ENCODE data around the gene KRTAP5-7. TPM values are rescaled to one million over a fixed set of nuclear protein-coding genes. Genes with fewer than 3 reads are reported as not detected.

The KRTAP5-7 gene
- total and polyA plus RNA-seq, 2 of the 13 experiments (the other 11 are each of a cell fraction or from before 2014, with no cell fraction given) = 0.54 TPM; not detected in 1

DNA sequence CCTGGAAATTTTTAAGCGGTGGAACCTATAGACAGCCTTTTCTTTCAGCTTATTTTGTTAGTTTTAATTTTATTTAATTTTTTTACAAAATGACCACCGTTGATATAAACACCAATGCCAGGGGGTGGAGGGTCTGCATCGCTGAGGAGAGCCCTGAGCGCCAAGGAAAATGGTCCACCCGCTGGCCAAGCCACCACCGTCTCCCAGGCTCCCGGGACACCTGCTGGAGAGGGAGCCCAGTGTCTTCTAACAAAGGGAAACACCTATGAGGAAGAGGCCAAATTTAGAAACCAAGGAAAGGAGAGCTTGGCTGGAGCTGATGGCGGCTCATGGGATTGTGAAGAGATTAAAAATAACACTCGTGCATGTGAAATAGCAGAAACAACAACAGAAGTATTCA lies 10.5 kb downstream of the KRTAP5-7 start:
- Histone ChIP-seq H4K20me1 (ENCODE audit: insufficient read depth, low read length) (no peaks in the 10 kb centered on the region), H3K36me3 (replicated peaks in 1 of 2; ENCODE audit: control insufficient read depth in 1 of 2, insufficient read depth in 2 of 2, low read length in 2 of 2) (no peaks in the 10 kb centered on the region), H3K4me2 (ENCODE audit: low read depth, low read length) (no peak overlapping the region; the same call in 1 of the 2 replicates), H2AFZ (ENCODE audit: low read length) (no peak overlapping the region), H3K27me3 (ENCODE audit: control insufficient read depth in 1 of 2, insufficient read depth in 2 of 2, low read length in 2 of 2) (no peaks in the 10 kb centered on the region), H3K4me3 (replicated peaks in 1 of 3; ENCODE audit: insufficient read depth in 1 of 3, low read depth in 2 of 3, low read length in 3 of 3) (no peak overlapping the region), H3K9me3 (ENCODE audit: low read length) (no peaks in the 10 kb centered on the region), H3K79me2 (ENCODE audit: insufficient read depth, low read length) (no peaks in the 10 kb centered on the region), H3K9ac (ENCODE audit: insufficient read depth, low read depth, low read length) (no peak overlapping the region), H3K27ac (ENCODE audit: extremely low read length, insufficient read depth, low read length) (no peak overlapping the region), H3K4me1 (ENCODE audit: insufficient read depth, low read length) (peaks cover 96% of the 10 kb centered on the region)
- in situ Hi-C loops (cut with HindIII; ENCODE audit: extremely low pct_ligation_motif_present, low pct_unique_long_range_greater_than_20kb) = no loop called here
- no TSS peak for BruUV-seq (replicated peaks)
- DNase-seq (ENCODE audit: low spot score) (no peak), FAIRE-seq (no peak), ATAC-seq (no peak)
- ChIA-PET POLR2A (no interaction called here), CTCF (ENCODE audit: low intra/inter-chr PET ratio, low total read pairs) (no interaction called here)
- intact Hi-C loops (cut with micrococcal nuclease; ENCODE audit: unreplicated experiment) = no loop called here
- no peak for TF ChIP-seq ATF7 (IDR thresholded peaks at IDR 0.05)
- no peak for TF ChIP-seq ATF7 (CRISPR knock-in tag; IDR thresholded peaks at IDR 0.05)
- no peak for TF ChIP-seq POLR2A (IDR thresholded peaks at IDR 0.05; ENCODE audit: insufficient read depth in 1 of 2, low read depth in 2 of 2, low read length in 2 of 2)
- no peak for TF ChIP-seq TEAD3 (CRISPR knock-in tag; optimal IDR thresholded peaks at IDR 0.05; ENCODE audit: borderline replicate concordance)
- TF ChIP-seq, protein P1, sequence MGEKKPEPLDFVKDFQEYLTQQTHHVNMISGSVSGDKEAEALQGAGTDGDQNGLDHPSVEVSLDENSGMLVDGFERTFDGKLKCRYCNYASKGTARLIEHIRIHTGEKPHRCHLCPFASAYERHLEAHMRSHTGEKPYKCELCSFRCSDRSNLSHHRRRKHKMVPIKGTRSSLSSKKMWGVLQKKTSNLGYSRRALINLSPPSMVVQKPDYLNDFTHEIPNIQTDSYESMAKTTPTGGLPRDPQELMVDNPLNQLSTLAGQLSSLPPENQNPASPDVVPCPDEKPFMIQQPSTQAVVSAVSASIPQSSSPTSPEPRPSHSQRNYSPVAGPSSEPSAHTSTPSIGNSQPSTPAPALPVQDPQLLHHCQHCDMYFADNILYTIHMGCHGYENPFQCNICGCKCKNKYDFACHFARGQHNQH (CRISPR knock-in tag; IDR thresholded peaks at IDR 0.05) = no peak
- no peak for TF ChIP-seq TCF7 (IDR thresholded peaks at IDR 0.05; ENCODE audit: low read depth)
- TF ChIP-seq ZBTB38 (CRISPR knock-in tag; IDR thresholded peaks at IDR 0.05) = peak; percentile 32; the same call in 1 of the 2 replicates
- no peak for TF ChIP-seq NFKBIZ (CRISPR knock-in tag; IDR thresholded peaks at IDR 0.05)
- TF ChIP-seq, protein P2, sequence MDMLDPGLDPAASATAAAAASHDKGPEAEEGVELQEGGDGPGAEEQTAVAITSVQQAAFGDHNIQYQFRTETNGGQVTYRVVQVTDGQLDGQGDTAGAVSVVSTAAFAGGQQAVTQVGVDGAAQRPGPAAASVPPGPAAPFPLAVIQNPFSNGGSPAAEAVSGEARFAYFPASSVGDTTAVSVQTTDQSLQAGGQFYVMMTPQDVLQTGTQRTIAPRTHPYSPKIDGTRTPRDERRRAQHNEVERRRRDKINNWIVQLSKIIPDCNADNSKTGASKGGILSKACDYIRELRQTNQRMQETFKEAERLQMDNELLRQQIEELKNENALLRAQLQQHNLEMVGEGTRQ (IDR thresholded peaks at IDR 0.05; ENCODE audit: low read depth, low read length) = no peak
- TF ChIP-seq, protein P2 (CRISPR knock-in tag; IDR thresholded peaks at IDR 0.05; ENCODE audit: borderline replicate concordance) = no peak
- TF ChIP-seq, protein P3, sequence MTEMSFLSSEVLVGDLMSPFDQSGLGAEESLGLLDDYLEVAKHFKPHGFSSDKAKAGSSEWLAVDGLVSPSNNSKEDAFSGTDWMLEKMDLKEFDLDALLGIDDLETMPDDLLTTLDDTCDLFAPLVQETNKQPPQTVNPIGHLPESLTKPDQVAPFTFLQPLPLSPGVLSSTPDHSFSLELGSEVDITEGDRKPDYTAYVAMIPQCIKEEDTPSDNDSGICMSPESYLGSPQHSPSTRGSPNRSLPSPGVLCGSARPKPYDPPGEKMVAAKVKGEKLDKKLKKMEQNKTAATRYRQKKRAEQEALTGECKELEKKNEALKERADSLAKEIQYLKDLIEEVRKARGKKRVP (CRISPR knock-in tag; IDR thresholded peaks at IDR 0.05) = no peak
- 83% methylated on average over 9 of the region's 9 CpGs for WGBS (ENCODE audit: low lambda C conversion rate)
